ENCODE results near the gene PRKN.

The PRKN gene

GRCh38 chr6:161557333-161558107, 1170.0 kb downstream of the PRKN start:
- no peak for DNase-seq

DNA sequence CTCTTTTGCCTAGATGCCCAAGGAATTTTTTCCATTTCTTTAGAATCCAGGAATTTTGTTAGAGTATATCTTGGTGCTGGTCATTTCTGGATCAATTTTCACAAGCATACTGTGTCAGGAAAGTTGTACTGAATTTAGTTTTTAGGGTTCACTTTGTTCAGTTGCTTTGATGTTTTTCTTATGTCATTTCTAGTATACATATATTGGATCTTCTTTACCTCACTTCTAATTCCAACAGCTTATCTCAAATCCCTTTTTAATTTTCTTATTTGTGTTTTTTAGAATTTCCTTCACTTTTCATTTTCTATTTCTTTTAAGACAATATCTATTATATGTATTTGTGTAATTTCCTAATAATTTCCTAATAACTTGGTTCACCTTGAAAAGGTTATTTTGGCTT, 1172.7 kb downstream of the PRKN start:
- DNase-seq, result no peak

GRCh38 chr6:161549977-161550655, 1177.5 kb downstream of the PRKN start:
- no peak for DNase-seq

- DNase-seq, result no peak
Measured at GRCh38 chr6:161548713-161549296, 1178.8 kb downstream of the PRKN start.

DNA sequence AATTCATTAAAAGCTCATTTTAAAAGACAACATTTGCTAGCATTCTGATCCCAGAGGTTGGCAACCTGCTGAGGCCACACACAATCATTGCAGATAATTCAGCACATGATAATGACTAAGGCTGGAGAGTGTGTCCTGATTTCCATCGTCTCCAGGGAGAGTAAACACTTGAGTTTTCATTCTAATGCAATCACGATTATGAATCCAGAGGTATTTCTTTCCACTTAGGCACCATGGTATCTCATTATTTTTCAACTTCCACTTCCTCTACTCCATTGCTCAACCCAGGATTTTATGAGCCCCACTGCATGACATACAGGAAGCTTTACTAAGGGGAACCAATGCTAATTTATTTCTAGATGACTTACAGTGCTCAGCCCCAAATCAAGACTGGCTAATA, 1179.9 kb downstream of the PRKN start:
- DNase-seq, result no peak

DNA sequence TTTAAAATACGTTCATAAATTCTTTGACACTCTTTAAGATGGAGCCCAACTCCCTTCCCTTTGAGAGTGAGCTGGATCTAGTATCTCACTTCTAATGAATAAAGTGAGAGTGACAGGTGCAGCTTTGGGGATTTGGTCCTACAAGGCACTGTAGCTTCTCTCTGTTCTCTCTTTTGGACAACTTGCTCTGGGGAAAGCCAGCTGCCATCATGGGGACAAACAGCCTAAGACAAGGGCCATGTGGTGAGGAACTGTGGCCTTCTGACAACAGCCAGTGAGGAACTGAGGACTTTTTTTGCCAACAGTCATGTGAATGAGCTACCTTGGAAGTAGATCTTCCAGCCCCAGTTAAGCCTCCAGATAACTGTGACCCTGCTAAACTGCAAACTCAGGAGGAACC, 1180.9 kb downstream of the PRKN start:
- no peak for DNase-seq

DNA sequence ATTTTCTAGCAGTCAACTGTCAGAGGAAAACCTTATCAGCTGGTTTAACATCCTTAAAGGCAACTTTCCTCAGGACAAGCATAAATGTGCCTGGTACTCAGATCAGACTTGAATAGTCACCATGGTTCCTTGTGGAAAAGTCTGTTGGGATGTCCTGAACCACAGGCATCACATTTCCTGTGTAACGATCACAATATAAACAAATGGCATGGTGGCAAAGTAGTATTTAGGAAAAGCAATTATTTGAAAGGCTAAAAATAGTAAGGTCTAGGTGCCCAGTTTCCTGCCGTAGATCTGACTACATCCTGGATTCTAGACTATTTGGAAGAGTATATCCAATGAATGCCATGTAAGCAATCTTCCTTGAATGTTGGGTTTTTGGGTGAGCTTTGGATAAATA, 1181.8 kb downstream of the PRKN start:
- no peak for DNase-seq

GRCh38 chr6:161544801-161545480, 1182.6 kb downstream of the PRKN start:
- no peak for DNase-seq

DNA sequence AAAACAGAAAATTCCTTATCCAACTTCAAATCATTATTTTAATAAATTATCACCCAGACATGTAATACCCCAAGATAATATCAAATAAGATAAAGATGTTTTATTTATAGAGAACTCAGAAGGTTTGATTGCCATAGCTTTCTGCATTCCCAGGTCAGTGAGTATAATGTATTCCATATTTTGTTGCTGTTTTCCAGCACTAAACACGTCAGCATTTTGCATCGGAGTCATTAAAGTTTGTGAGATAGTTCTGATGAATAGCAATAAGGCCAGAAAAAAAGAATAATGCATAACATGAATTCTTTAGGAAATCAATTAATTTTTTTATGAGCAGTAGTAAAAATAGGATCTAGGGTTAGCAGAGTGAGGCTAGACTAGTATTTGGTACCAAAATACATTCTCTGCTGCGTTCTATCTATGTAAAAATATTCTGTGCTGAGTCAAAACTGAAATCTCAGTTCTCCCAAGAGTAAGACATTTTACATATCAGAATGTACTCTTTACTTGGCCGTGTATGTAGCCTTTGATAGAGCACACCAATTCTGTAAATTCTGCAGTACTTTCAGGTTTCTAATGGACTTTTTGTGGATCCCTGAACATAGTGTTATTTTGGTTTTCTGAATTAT, 1183.8 kb downstream of the PRKN start:
- no peak for DNase-seq

- DNase-seq, result no peak
Measured at GRCh38 chr6:161542346-161542980, 1185.1 kb downstream of the PRKN start.

DNA sequence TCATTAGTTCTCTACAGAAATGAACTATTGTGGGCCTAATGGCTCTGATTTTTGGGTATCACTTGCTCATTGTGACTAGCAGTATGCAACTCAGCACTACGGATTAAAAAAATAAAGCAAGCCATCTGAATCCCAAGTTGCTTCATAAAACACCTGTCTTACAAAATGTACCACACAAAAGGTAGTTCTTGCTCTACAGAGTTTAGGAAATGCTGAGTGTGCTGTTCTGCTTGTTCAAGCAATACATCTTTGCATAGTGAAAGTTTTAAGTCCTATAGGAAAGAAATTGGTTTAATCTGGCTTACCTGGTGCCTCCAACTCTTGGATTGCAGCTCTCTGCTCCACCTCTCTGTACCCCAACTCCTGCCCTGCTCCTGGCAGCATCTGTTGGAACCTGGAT, 1187.0 kb downstream of the PRKN start:
- no peak for DNase-seq

DNA sequence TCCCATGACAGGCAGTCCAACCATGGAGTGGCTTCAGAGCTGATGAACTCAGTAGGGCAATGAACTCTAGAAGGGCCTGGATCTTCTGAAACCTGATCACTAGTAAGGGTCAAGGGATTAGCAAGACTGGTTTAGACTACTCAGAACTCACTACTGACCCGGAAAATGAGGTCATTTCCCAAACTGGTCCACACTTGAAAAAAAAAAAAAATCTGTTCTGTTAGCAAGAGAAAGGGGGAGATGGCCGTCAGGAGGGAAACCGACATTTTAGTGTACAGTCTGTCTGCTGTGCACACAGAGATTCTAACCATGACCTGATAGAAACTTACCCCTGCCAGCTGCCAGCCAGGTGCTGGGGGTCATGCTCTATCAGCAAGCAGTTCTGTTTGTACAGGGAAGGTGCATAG, 1191.3 kb downstream of the PRKN start:
- DNase-seq, result no peak

GRCh38 chr6:161534264-161534873, 1193.2 kb downstream of the PRKN start:
- DNase-seq, result no peak

DNA sequence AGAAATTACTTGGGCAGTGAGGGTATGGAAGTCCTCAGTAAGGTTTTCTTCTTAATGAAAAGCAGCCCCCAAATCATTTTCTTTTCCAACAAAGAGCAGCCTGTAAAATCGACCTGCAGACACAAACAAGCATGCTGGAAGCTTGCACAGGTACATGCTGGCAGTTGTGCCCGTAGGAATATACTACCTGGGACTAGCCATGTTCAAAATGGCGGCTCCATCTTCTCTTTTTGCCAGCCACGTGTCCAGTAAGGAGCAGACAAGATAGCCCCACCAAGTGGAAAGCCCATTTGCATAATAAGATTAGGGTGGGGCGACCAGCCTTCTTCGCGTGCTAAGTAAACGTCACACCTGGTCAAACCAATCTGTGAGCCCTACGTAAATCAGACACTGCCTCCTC, 1194.3 kb downstream of the PRKN start:
- DNase-seq, result no peak

DNA sequence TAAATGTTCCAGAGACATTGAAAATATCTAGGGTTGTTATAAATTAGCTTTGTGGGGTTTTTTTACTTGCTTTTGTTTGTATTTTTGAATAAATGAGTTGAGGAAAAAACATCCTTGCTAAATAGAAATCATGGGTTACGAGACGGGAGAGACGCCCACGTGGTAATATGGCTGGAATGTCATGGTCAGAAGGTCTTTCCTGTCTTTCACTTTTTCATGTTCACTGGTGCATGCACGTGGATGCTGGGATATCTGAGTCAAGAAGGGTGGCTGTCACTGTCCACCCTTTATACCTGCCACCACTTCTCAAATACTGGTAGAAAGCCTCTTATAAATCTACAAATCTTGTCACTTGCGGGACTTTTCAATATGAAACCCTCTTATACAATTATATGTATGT, 1195.0 kb downstream of the PRKN start:
- DNase-seq, result no peak

GRCh38 chr6:161526794-161527193, 1200.8 kb downstream of the PRKN start:
- no peak for DNase-seq

GRCh38 chr6:161523362-161523761, 1204.2 kb downstream of the PRKN start:
- no peak for DNase-seq

DNA sequence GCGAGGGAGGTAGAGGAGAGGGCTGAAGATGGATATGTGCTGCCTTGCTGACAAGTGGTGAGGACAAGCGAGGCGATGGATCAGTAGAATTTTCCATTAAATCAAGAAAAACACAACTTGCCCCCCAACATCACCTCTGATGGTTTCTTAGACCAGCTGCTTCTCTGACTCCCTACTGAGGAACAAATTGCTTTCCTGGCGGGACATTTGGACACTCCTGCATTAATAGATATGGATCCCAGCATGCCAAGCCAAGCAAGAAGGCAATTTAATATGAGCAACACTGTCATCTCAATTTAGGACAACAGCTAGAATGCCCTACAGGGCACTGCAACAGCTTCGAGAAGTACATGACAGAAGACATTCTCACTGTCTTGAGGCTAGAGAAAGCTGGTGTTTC, 1205.3 kb downstream of the PRKN start:
- no peak for DNase-seq

DNA sequence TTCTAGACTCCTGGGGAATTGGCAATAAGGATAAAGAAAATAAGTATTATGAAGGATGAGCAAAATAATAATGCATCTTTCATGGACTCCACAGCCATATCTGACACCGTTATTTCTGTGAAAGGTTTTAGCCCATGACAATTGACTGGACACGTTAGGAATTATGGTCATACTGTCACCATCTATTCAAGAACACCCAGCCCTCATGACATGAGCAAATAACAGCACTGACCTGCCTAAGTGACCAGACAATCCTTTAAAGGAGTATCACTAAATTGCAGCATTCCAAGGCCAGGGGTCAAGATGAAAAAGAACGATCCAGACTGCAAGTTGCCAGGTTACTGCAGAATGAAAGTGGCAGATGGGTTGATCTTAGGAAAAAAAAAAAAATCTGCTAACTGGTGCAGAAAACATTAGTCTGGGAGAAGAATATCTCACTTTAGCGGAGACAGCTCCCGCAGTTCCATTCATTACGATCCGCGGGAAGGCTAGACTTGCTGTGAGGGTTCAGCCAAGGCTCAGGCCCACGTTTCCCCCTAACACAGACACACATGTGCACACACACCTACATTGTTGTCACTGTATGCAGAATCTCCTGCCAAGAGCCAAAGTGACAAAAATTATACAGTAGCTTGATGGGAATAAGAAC, 1216.0 kb downstream of the PRKN start:
- DNase-seq, result no peak

- DNase-seq, result no peak
Measured at GRCh38 chr6:161508341-161508740, 1219.2 kb downstream of the PRKN start.

GRCh38 chr6:161507375-161507774, 1220.2 kb downstream of the PRKN start:
- no peak for DNase-seq

DNA sequence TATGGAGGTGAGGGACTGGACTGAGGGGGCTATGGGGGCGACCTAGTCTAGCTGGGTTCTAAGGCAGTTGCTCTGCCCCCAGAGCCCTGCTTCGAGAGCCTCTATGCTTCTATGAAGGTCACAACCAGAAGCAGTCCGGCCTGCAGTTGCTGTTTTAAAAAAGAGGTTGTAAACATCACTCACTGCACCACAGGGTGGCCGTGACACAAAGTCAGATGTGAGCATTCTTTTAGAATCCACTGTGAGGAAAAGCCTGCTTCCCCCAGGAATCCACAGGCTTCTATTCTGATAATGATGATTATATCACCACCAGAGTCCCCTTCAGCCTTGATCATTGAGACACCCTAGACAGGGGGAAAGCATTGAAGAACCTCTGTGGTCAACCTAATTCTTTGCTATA, 1224.0 kb downstream of the PRKN start:
- DNase-seq, result no peak
